Loucy (cell line): ENCODE results near the gene ZFP36.

ENCODE experiments used
- H2AFZ ChIP-seq: fragments of 200-600 bp; sonication (generic); 2 replicates; pipeline ENCODE4 v1.6.0; 2016; ENCODE audit warnings: antibody characterized with exemption, mild to moderate bottlenecking, low read length, moderate library complexity
- H3F3A ChIP-seq: fragments of 200-600 bp; 2 replicates; pipeline ENCODE4 v1.6.0; 2016; ENCODE audit warnings: antibody characterized with exemption, low read depth, mild to moderate bottlenecking
- H3K27me3 ChIP-seq: fragments of 200-600 bp; sonication (generic); 2 replicates; pipeline ENCODE4 v1.6.1; 2014; ENCODE audit warnings: low read length, mild to moderate bottlenecking; ENCODE audit not compliant: insufficient read depth, poor library complexity, severe bottlenecking
- H3K36me3 ChIP-seq: fragments of 200-600 bp; sonication (generic); 2 replicates; pipeline ENCODE4 v1.6.1; 2016; ENCODE audit warnings: low read length; ENCODE audit not compliant: insufficient read depth
- H3K4me1 ChIP-seq: fragments of 200-600 bp; sonication (generic); 2 replicates; pipeline ENCODE4 v1.5.1; 2014; ENCODE audit warnings: low read length, mild to moderate bottlenecking; ENCODE audit not compliant: insufficient read depth, poor library complexity, severe bottlenecking
- H3K4me2 ChIP-seq: fragments of 200-600 bp; sonication (generic); 2 replicates; pipeline ENCODE4 v1.6.0; 2014; ENCODE audit warnings: antibody characterized with exemption, low read length, low read depth, mild to moderate bottlenecking; ENCODE audit not compliant: poor library complexity, severe bottlenecking
- H3K4me3 ChIP-seq: fragments of 200-600 bp; sonication (generic); 2 replicates; pipeline ENCODE4 v1.5.1; 2014; ENCODE audit warnings: low read length, mild to moderate bottlenecking, mixed read lengths; ENCODE audit not compliant: poor library complexity, severe bottlenecking
- H3K79me2 ChIP-seq: fragments of 200-600 bp; sonication (generic); 2 replicates; pipeline ENCODE4 v1.6.1; 2014; ENCODE audit warnings: low read length; ENCODE audit not compliant: insufficient read depth
- H3K9ac ChIP-seq: fragments of 200-600 bp; sonication (generic); 2 replicates; pipeline ENCODE4 v1.6.0; 2014; ENCODE audit warnings: mild to moderate bottlenecking, low read depth, low read length, moderate library complexity; ENCODE audit not compliant: poor library complexity, severe bottlenecking
- H3K9me2 ChIP-seq: fragments of 200-600 bp; sonication (generic); replicated peaks from 2 replicates; pipeline ENCODE4 v1.6.1; 2016; ENCODE audit warnings: low read depth, low read length, mixed read lengths
- H3K9me3 ChIP-seq: fragments of 200-600 bp; sonication (generic); 2 replicates; pipeline ENCODE4 v1.6.1; 2014; ENCODE audit warnings: mild to moderate bottlenecking, antibody characterized with exemption, low read length, low read depth; ENCODE audit not compliant: insufficient read depth
- H4K20me1 ChIP-seq: fragments of 200-600 bp; sonication (generic); 2 replicates; pipeline ENCODE4 v1.6.0; 2014; ENCODE audit warnings: antibody characterized with exemption, low read length, mild to moderate bottlenecking; ENCODE audit not compliant: insufficient read depth, poor library complexity, severe bottlenecking
- EZH2phosphoT487 ChIP-seq: fragments of 200-600 bp; IDR thresholded peaks from 2 replicates; pipeline ENCODE4 v1.6.1; 2018; ENCODE audit warnings: antibody characterized with exemption, mild to moderate bottlenecking, moderate library complexity, borderline replicate concordance
- TF ChIP-seq, protein P1 (sequence below): fragments of 200-600 bp; sonication (generic); conservative IDR thresholded peaks from 2 replicates; pipeline ENCODE4 v1.5.1; 2014; ENCODE audit warnings: mild to moderate bottlenecking, antibody characterized with exemption, low read length

The ZFP36 gene

DNA sequence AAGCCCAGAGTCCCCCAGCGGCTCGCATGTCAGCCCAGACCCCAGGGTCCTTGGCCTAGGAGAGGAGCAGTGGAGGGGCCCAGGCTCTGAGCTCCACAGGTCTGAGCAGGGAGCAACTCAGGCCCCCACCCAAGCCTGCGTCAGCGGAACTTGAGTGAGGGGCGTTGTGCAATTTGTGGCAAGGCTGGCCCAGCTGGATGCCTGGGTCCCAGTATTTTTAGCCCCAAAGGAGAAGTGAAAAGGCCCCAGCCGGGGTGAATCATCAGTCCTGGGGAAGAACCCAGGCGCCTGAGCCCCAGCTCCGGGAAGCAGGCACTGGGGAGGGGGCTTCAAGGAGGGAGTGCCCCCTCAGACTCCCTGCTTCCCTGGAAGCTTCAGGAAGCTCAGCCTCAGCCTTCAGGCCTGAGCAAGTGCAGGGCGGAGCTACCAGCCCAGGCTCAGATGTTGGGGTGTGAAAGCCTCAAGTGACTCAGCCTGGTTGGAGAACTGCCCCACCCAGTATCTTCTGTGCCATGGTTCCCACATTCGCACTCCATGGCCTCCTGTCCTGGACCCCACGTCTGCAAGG, 8.3 kb upstream of the ZFP36 start:
- H3K9me3 ChIP-seq: no peaks in the 10 kb centered on the region
- H3K4me2 ChIP-seq: peak overlapping the region; percentile 51
- no peaks in the 10 kb centered on the region for H3K9me2 ChIP-seq
- H3K79me2 ChIP-seq: peaks cover 10% of the 10 kb centered on the region; the same call in 1 of the 2 replicates
- peaks cover 38% of the 10 kb centered on the region for H3K4me1 ChIP-seq
- peak overlapping the region; percentile 11 for H3K4me3 ChIP-seq
- peaks cover 4% of the 10 kb centered on the region for H3F3A ChIP-seq
- no peaks in the 10 kb centered on the region for H4K20me1 ChIP-seq
- peak overlapping the region; percentile 45 for H3K9ac ChIP-seq
- no peak for TF ChIP-seq EZH2phosphoT487
- TF ChIP-seq, protein P1, sequence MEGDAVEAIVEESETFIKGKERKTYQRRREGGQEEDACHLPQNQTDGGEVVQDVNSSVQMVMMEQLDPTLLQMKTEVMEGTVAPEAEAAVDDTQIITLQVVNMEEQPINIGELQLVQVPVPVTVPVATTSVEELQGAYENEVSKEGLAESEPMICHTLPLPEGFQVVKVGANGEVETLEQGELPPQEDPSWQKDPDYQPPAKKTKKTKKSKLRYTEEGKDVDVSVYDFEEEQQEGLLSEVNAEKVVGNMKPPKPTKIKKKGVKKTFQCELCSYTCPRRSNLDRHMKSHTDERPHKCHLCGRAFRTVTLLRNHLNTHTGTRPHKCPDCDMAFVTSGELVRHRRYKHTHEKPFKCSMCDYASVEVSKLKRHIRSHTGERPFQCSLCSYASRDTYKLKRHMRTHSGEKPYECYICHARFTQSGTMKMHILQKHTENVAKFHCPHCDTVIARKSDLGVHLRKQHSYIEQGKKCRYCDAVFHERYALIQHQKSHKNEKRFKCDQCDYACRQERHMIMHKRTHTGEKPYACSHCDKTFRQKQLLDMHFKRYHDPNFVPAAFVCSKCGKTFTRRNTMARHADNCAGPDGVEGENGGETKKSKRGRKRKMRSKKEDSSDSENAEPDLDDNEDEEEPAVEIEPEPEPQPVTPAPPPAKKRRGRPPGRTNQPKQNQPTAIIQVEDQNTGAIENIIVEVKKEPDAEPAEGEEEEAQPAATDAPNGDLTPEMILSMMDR: no peak
- no peaks in the 10 kb centered on the region for H3K27me3 ChIP-seq
- no peaks in the 10 kb centered on the region; the same call in 1 of the 2 replicates for H3K36me3 ChIP-seq
- H2AFZ ChIP-seq: no peak overlapping the region

DNA sequence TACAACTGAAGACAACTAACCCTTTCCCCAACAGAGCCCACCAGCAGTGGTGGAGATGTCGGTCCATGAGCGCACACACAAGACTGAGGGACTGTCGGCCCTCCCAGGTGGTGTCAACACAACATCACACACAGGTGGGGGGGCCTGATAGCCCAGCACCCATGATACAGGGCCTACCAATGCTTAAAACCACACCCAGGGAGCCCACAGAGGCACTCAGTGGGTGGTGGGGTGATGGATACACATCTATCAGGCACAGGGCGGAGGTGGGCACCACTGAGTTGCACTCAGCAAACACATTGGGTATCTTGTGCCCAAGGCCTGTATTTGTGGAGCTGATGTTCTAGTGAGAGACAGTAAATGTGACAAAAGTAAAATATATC, 7.0 kb upstream of the ZFP36 start:
- Histone ChIP-seq H3K4me2 (no peak overlapping the region), H3K4me1 (peaks cover 40% of the 10 kb centered on the region), H3K79me2 (peaks cover 5% of the 10 kb centered on the region; the same call in 1 of the 2 replicates), H3K27me3 (no peaks in the 10 kb centered on the region), H3K4me3 (no peak overlapping the region), H3K9me3 (no peaks in the 10 kb centered on the region), H2AFZ (no peak overlapping the region), H4K20me1 (no peaks in the 10 kb centered on the region), H3K9ac (no peak overlapping the region), H3K36me3 (no peaks in the 10 kb centered on the region), H3K9me2 (no peaks in the 10 kb centered on the region), H3F3A (peaks cover 4% of the 10 kb centered on the region)
- TF ChIP-seq, protein P1: no peak
- no peak for TF ChIP-seq EZH2phosphoT487

DNA sequence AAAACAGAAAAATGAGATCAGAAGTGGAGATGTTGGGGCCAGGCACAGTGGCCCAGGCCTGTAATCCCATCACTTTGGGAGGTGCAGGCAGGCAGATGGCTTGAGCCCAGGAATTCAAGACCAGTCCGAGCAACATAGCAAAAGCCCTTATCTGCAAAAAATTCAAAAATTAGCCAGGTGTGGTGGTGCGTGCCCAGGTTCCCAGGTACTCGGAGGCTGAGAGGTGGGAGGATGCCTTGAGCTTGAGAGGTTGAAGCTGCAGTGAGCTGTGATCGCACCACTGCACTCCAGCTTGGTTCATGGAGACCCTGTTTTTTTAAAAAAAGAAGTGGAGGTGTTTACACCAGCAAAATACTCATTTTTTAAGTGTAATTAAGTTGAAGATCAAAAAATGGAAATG, 6.6 kb upstream of the ZFP36 start:
- H3K4me1 ChIP-seq: peaks cover 40% of the 10 kb centered on the region
- H3K27me3 ChIP-seq: no peaks in the 10 kb centered on the region
- no peaks in the 10 kb centered on the region for H3K9me3 ChIP-seq
- H3K9ac ChIP-seq: no peak overlapping the region
- no peaks in the 10 kb centered on the region for H3K36me3 ChIP-seq
- H3K4me2 ChIP-seq: no peak overlapping the region
- H4K20me1 ChIP-seq: no peaks in the 10 kb centered on the region
- no peaks in the 10 kb centered on the region for H3K9me2 ChIP-seq
- no peak overlapping the region for H2AFZ ChIP-seq
- H3K79me2 ChIP-seq: peaks cover 3% of the 10 kb centered on the region; the same call in 1 of the 2 replicates
- no peak overlapping the region for H3K4me3 ChIP-seq
- no peak for TF ChIP-seq EZH2phosphoT487
- TF ChIP-seq, protein P1: no peak
- H3F3A ChIP-seq: peaks cover 4% of the 10 kb centered on the region
